ENCODE measurements around the gene MAP3K5.
"Not testable (repeated sequence)": the region's sequence is repeated elsewhere in the genome, so short reads cannot be mapped to it uniquely, and the experiment has no call there.

MAP3K5 gene

GRCh38 chr6:136717716-136717990, 74.6 kb downstream of the MAP3K5 start:
- Histone ChIP-seq H3K27ac (peak overlapping the region; percentile 49 to 52), H3K27me3 (no peaks in the 10 kb centered on the region), H3K9me3 (peaks cover 0 to 7% (median 0%) of the 10 kb centered on the region in 3 donors), H3K36me3 (no peaks in the 10 kb centered on the region), H3K4me3 (peak overlapping the region; percentile 3 to 10), H3K4me1 (peaks cover 0 to 44% (median 2%) of the 10 kb centered on the region in 4 donors)
- intact Hi-C loops (cut with DNase I; ENCODE audit: low total_unique reads) = no loop called here
- no peak for DNase-seq
- TF ChIP-seq CTCF (IDR thresholded peaks at IDR 0.05) = no peak

GRCh38 chr6:136716917-136717715, 75.2 kb downstream of the MAP3K5 start:
- no peak for DNase-seq
- no peaks in the 10 kb centered on the region for H3K27me3 ChIP-seq
- peak overlapping the region; percentile 3 to 10 for H3K4me3 ChIP-seq
- no peaks in the 10 kb centered on the region for H3K36me3 ChIP-seq
- TF ChIP-seq CTCF (IDR thresholded peaks at IDR 0.05) = no peak
- intact Hi-C loops (cut with DNase I; ENCODE audit: low total_unique reads) = no loop called here
- H3K27ac ChIP-seq = peak overlapping the region; percentile 49 to 52
- peaks cover 0 to 48% (median 2%) of the 10 kb centered on the region in 4 donors for H3K4me1 ChIP-seq
- peaks cover 0 to 7% (median 0%) of the 10 kb centered on the region in 3 donors for H3K9me3 ChIP-seq

GRCh38 chr6:136712642-136713041, 79.6 kb downstream of the MAP3K5 start:
- H3K27ac ChIP-seq, H3K9me3 ChIP-seq, DNase-seq, H3K4me3 ChIP-seq, H3K36me3 ChIP-seq, H3K27me3 ChIP-seq: not testable (repeated sequence)
- H3K4me1 ChIP-seq = peaks cover 0 to 51% (median 10%) of the 10 kb centered on the region in 4 donors
- intact Hi-C loops (cut with DNase I; ENCODE audit: low total_unique reads) = loop anchor here (1.0 kb wide), 1 partner anchor 24 kb away; no protein-coding TSS in a partner anchor

GRCh38 chr6:136711644-136712043, 80.6 kb downstream of the MAP3K5 start:
- no peaks in the 10 kb centered on the region for H3K9me3 ChIP-seq
- peaks cover 0 to 41% (median 10%) of the 10 kb centered on the region in 4 donors for H3K4me1 ChIP-seq
- no peak for DNase-seq
- no peak overlapping the region for H3K4me3 ChIP-seq
- no peaks in the 10 kb centered on the region for H3K27me3 ChIP-seq
- no peak for TF ChIP-seq CTCF (IDR thresholded peaks at IDR 0.05)
- no peaks in the 10 kb centered on the region for H3K36me3 ChIP-seq
- intact Hi-C loops (cut with DNase I; ENCODE audit: low total_unique reads) = no loop called here
- H3K27ac ChIP-seq = no peak overlapping the region

GRCh38 chr6:136710877-136711552, 81.3 kb downstream of the MAP3K5 start:
- H3K27ac ChIP-seq = no peak overlapping the region
- no peaks in the 10 kb centered on the region for H3K36me3 ChIP-seq
- H3K27me3 ChIP-seq = no peaks in the 10 kb centered on the region
- no peak for TF ChIP-seq CTCF (IDR thresholded peaks at IDR 0.05)
- H3K9me3 ChIP-seq = no peaks in the 10 kb centered on the region
- H3K4me1 ChIP-seq = peaks cover 0 to 40% (median 10%) of the 10 kb centered on the region in 4 donors
- intact Hi-C loops (cut with DNase I; ENCODE audit: low total_unique reads) = no loop called here
- no peak overlapping the region for H3K4me3 ChIP-seq
- no peak for DNase-seq

- no peak overlapping the region for H3K4me3 ChIP-seq
- DNase-seq = no peak
- no peaks in the 10 kb centered on the region for H3K27me3 ChIP-seq
- H3K27ac ChIP-seq = no peak overlapping the region
- H3K36me3 ChIP-seq = peaks cover 0 to 9% (median 0%) of the 10 kb centered on the region in 3 donors
- no peak for TF ChIP-seq CTCF (IDR thresholded peaks at IDR 0.05)
- H3K9me3 ChIP-seq = no peaks in the 10 kb centered on the region
- H3K4me1 ChIP-seq = peaks cover 0 to 52% (median 10%) of the 10 kb centered on the region in 4 donors
- intact Hi-C loops (cut with DNase I; ENCODE audit: low total_unique reads) = no loop called here
These were observed 82.8 kb downstream of the MAP3K5 start for GRCh38 chr6:136709429-136709828.
